ENCODE data around the gene JPH4.
A peak's percentile ranks its signal among the peaks of the same experiment; 100 is the strongest.

The JPH4 gene

DNA sequence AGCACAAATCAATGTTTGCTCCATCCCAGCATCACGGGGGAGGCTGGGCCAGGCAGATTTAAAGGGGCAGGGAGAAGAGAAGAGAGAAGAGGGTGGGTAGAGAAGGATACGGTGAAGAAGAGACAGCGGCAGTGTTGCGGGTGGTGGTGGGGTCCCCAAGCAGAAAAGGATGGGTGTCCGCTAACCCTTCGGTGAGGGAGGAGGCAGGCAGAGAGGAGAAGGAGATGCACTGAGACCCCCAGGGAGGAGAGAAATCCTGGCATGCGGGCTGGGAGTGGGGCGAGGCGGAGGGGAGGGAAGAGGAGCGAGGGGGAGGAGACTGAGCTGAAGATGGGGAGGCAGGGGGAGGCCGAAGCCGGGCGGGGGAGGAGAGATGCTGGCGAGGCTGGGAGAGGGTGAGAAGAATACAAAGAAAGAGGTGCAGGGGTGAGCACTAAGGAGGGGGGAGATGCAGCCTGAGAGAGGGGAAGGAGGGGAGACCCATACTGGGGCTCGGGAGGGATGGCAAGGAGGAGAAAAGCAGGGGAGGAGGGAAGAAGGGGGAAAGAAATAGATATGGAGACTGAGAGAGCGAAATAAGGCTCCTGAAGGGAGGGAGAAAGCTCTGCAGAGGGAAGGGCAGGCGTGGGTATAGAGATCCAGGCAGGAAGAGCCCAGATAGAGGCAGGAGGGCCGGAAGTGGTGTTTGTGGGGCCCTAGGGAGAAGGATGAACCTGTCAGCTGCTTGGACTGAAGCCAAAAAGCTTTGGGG is at the start of gene JPH4:
Gene JPH4 (minus strand): TSS at position 231 of the 751 bp plus-strand sequence. CDS start 1,337 bp downstream, outside the sequence.
- no peak for TF ChIP-seq CTCF (conservative IDR thresholded peaks at IDR 0.05; ENCODE audit: low read length)
- H3K4me3 ChIP-seq (ENCODE audit: low read length): no peak within 1 kb of the TSS
- no peak for DNase-seq (ENCODE audit: low read depth)

- H3K4me3 ChIP-seq (ENCODE audit: low read length): no peak overlapping the region
- TF ChIP-seq CTCF (conservative IDR thresholded peaks at IDR 0.05; ENCODE audit: low read length): no peak
- peak; percentile 4 for DNase-seq (ENCODE audit: low read depth)
These were observed 49.4 kb upstream of the JPH4 start for GRCh38 chr14:23627961-23628360.

DNA sequence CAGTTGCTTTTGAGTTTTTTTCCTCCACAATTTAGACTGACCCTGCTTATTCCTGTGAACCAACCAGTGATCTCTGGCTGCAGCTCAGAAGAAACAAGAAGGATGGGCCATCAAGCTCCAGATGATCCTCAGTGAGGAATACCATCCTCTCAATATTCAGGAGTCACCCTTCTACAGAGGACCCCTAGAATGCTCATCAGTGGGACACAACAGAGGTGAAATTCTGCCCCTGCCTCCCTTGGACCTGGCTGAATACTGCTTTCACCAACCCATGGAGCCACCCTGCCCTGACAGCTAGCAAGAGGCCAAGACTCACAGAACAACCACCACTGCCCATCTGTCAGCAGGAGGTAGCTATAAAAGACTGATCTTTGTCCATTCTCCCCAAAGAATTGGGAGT is 48.4 kb upstream of the JPH4 start:
- no peak for TF ChIP-seq CTCF (conservative IDR thresholded peaks at IDR 0.05; ENCODE audit: low read length)
- no peak for DNase-seq (ENCODE audit: low read depth)
- no peak overlapping the region for H3K4me3 ChIP-seq (ENCODE audit: low read length)

DNA sequence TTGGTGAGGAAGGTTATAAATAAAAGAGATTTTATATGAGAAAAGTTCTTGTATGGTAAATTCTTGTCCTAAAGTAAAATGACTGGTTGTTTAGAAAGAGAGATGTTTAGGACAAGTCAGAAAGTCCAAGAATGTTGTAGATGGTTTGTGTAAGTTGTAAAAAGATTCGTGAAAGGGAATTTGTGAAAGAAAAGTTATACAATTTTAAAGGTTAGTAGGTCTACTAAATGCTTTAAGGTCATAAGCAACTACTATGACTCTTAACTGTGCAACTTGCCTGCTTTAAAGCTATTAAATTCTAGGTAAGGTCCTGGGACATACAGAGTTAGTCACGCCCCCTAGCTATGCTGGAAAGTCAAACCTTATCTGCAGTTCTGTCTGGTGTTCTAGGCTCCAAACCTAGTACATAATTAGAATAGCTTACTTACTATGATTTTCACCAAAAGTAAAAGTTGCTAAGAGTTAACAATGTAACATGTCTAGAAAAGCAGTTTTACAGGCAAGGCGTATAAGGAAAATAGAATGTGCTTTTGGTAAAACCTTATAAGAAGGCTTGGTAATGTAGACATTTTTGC is 46.3 kb upstream of the JPH4 start:
- DNase-seq (ENCODE audit: low read depth): no peak
- TF ChIP-seq CTCF (conservative IDR thresholded peaks at IDR 0.05; ENCODE audit: low read length): no peak
- H3K4me3 ChIP-seq (ENCODE audit: low read length): no peak overlapping the region

GRCh38 chr14:23623962-23624361 is 45.4 kb upstream of the JPH4 start:
- DNase-seq (ENCODE audit: low read depth): no peak
- H3K4me3 ChIP-seq (ENCODE audit: low read length): no peak overlapping the region
- no peak for TF ChIP-seq CTCF (conservative IDR thresholded peaks at IDR 0.05; ENCODE audit: low read length)

DNA sequence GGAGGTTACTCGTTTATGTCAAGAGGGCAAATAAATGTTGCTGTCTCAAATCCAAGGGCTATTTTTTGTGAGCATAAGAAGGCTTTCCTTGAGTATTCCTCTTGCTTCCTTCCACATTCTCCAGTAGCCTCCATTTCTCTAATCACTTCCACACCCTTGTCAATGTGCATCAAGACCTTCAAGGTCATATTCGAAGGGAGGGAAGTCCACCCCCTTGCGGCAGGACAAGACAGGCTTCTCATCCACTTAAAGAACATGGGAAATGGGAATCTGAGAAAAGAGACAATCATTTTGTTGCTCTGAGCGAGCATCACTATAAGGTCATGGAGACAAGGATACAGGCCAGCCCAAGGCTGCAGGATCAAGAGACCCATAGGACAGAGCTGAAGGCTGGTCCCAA is 44.4 kb upstream of the JPH4 start:
- TF ChIP-seq CTCF (conservative IDR thresholded peaks at IDR 0.05; ENCODE audit: low read length): no peak
- no peak for DNase-seq (ENCODE audit: low read depth)
- H3K4me3 ChIP-seq (ENCODE audit: low read length): no peak overlapping the region

Data from AG10803 (cell line).